AG04449 (cell line): ENCODE measurements around the gene UGT1A10.

Experiments used
- CTCF ChIA-PET: fragments of 350-600 bp; formaldehyde crosslinking; extraction: SDS; loops from one replicate; lab custom pipeline; 2021; ENCODE audit warnings: antibody characterized with exemption; lab: Yijun Ruan, JAX
- POLR2A ChIA-PET: fragments of 400-600, 350-600 bp; formaldehyde crosslinking; extraction: SDS; loops from one replicate; lab custom pipeline; 2020; ENCODE audit warnings: antibody characterized with exemption, inconsistent platforms; lab: Yijun Ruan, JAX
- DNase-seq: peaks from one replicate; pipeline ENCODE4 v3.0.0-alpha.2; 2010; ENCODE audit warnings: low read depth, low spot score
- H3K4me3 ChIP-seq: 2 replicates; pipeline ENCODE4 v1.5.1; 2011; ENCODE audit warnings: low read depth, mild to moderate bottlenecking, control low read depth, low read length
- CTCF ChIP-seq: IDR thresholded peaks from one replicate; pipeline ENCODE4 v1.5.1; 2011; ENCODE audit warnings: mild to moderate bottlenecking, moderate library complexity, low read length, control low read depth, inconsistent platforms; ENCODE audit not compliant: insufficient read depth; ENCODE audit errors: missing control alignments

UGT1A10 gene

GRCh38 chr2:233706720-233707119 is 70.5 kb downstream of the UGT1A10 start:
- no peak overlapping the region for H3K4me3 ChIP-seq
- DNase-seq = no peak
- ChIA-PET POLR2A (interaction anchor here (0.7 kb wide), 1 partner anchor 218 kb away, joined by 3 read pairs; no protein-coding TSS in a partner anchor), CTCF (interaction anchor here (0.7 to 3.4 kb wide), 5 partner anchors 258 to 839 kb away, joined by 3 to 16 read pairs (median 4); no protein-coding TSS in a partner anchor)
- TF ChIP-seq CTCF = no peak

GRCh38 chr2:233707940-233708644 is 71.8 kb downstream of the UGT1A10 start:
- ChIA-PET POLR2A (no interaction called here), CTCF (interaction anchor here (1.0 to 3.4 kb wide), 3 partner anchors 10 to 259 kb away, joined by 3 to 16 read pairs (median 5); no protein-coding TSS in a partner anchor)
- no peak for TF ChIP-seq CTCF
- no peak overlapping the region for H3K4me3 ChIP-seq
- DNase-seq = no peak

GRCh38 chr2:233708942-233709341 is 72.7 kb downstream of the UGT1A10 start:
- no peak for TF ChIP-seq CTCF
- H3K4me3 ChIP-seq = no peak overlapping the region
- ChIA-PET CTCF (interaction anchor here (1.0 to 3.4 kb wide), 3 partner anchors 9 to 260 kb away, joined by 3 to 16 read pairs (median 5); no protein-coding TSS in a partner anchor), POLR2A (no interaction called here)
- DNase-seq = no peak

GRCh38 chr2:233711312-233712008 is 75.2 kb downstream of the UGT1A10 start:
- DNase-seq = no peak
- ChIA-PET POLR2A (no interaction called here), CTCF (interaction anchor here (0.8 to 3.2 kb wide), 18 partner anchors 9 to 358 kb away, joined by 3 to 50 read pairs (median 4); no protein-coding TSS in a partner anchor)
- H3K4me3 ChIP-seq = no peak overlapping the region
- peak; percentile 90 for TF ChIP-seq CTCF

GRCh38 chr2:233712611-233713261 is 76.5 kb downstream of the UGT1A10 start, which contains the start of gene UGT1A5:
Gene UGT1A5 (plus strand): TSS chr2:233712907. CDS start chr2:233712992, 85 bp downstream.
- H3K4me3 ChIP-seq = no peak within 1 kb of the TSS
- CTCF ChIA-PET = interaction anchor here (0.7 to 3.2 kb wide), 13 partner anchors 8 to 283 kb away, joined by 3 to 50 read pairs (median 4); no protein-coding TSS in a partner anchor
- POLR2A ChIA-PET = no interaction called here
- no peak for DNase-seq
- no peak for TF ChIP-seq CTCF

- H3K4me3 ChIP-seq = no peak overlapping the region
- ChIA-PET POLR2A (no interaction called here), CTCF (interaction anchor here (0.7 to 3.2 kb wide), 4 partner anchors 8 to 265 kb away, joined by 3 to 50 read pairs (median 10); no protein-coding TSS in a partner anchor)
- no peak for DNase-seq
- TF ChIP-seq CTCF = no peak
Measured at GRCh38 chr2:233713262-233713615, 77.0 kb downstream of the UGT1A10 start.
